Right ventricle myocardium inferior (tissue), 1 donor: Measurements from ENCODE around the gene SPTLC3. TPM values are rescaled to one million over a fixed set of nuclear protein-coding genes. Genes with fewer than 3 reads are reported as not detected.

Experiments used
- ATAC-seq: fragments of 200-7000 bp; cut with Tn5 transposase; one replicate; pipeline ENCODE4 v1.9.1; 2020; ENCODE audit warnings: mild to moderate bottlenecking, moderate library complexity
- DNase-seq: peaks from one replicate; pipeline ENCODE4 v3.0.0; 2021; ENCODE audit errors: missing footprints
- intact Hi-C: fragments of 100-400 bp; cut with DNase I; formaldehyde crosslinking; loops from one replicate; pipeline ENCODE4 v1.11.0; 2022
- long read RNA-seq: library from polyadenylated mRNA; unstranded; transcript quantifications from one replicate; pipeline ENCODE4 v2.0.0, GENCODE V29; 2021
- total RNA-seq: library from RNA; stranded (reverse); fragmentation: NEBNext Ultra II Directional; extraction: Animal tissue kit (Norgen Biotek cat#: 25700); gene quantifications from one replicate; pipeline ENCODE4 v1.2.1, GENCODE V29; 2021
- donor health status: DM: no; HTN: yes; CAD: no; lungs with severe emphysema.

The SPTLC3 gene
- total RNA-seq, result 6.9 TPM
- long read RNA-seq, full-length matches to known transcripts, result 3 of 3 reads
- long read RNA-seq, partial matches to known transcripts, result 0 of 3 reads
- long read RNA-seq, other reads (novel, unspliced or antisense), result 0 of 3 reads

- DNase-seq (no peak), ATAC-seq (peak; percentile 84)
- intact Hi-C loops, result loop anchor here (10.0 kb wide), 1 partner anchor 96 kb away; no protein-coding TSS in a partner anchor
Measured at GRCh38 chr20:13008761-13009681, at the start of gene SPTLC3. Gene SPTLC3 (plus strand): TSS chr20:13008972. CDS start chr20:13009268, 296 bp downstream.

- DNase-seq (no peak), ATAC-seq (no peak)
- intact Hi-C loops, result no loop called here
Measured at GRCh38 chr20:12961725-12962124, 47.0 kb upstream of the SPTLC3 start.

- ATAC-seq (no peak), DNase-seq (no peak)
- intact Hi-C loops, result no loop called here
Measured at GRCh38 chr20:12962895-12963294, 45.9 kb upstream of the SPTLC3 start.

- no peak for DNase-seq
- intact Hi-C loops, result no loop called here
- no peak for ATAC-seq
Measured at GRCh38 chr20:12963416-12963815, 45.4 kb upstream of the SPTLC3 start.

GRCh38 chr20:12965212-12965869 lies 43.4 kb upstream of the SPTLC3 start:
- ATAC-seq (no peak), DNase-seq (no peak)
- intact Hi-C loops, result no loop called here

- DNase-seq (no peak), ATAC-seq (no peak)
- intact Hi-C loops, result no loop called here
Measured at GRCh38 chr20:12965870-12966251, 42.9 kb upstream of the SPTLC3 start.

GRCh38 chr20:12966468-12967085 lies 42.2 kb upstream of the SPTLC3 start:
- ATAC-seq (no peak), DNase-seq (no peak)
- intact Hi-C loops, result no loop called here

GRCh38 chr20:12967932-12968331 lies 40.8 kb upstream of the SPTLC3 start:
- intact Hi-C loops, result no loop called here
- no peak for ATAC-seq
- no peak for DNase-seq

GRCh38 chr20:12968472-12968871 lies 40.3 kb upstream of the SPTLC3 start:
- ATAC-seq, result no peak

GRCh38 chr20:12969071-12969669 lies 39.6 kb upstream of the SPTLC3 start:
- no peak for ATAC-seq
- no peak for DNase-seq
- intact Hi-C loops, result no loop called here

More at GRCh38 chr20:12968472-12968871, 40.3 kb upstream of the SPTLC3 start:
- intact Hi-C loops, result no loop called here
- DNase-seq, result no peak

GRCh38 chr20:12970372-12970821 lies 38.4 kb upstream of the SPTLC3 start:
- DNase-seq, result no peak
- intact Hi-C loops, result loop anchor here (1.0 kb wide), 1 partner anchor 136 kb away; no protein-coding TSS in a partner anchor

GRCh38 chr20:12975833-12976608 lies 32.8 kb upstream of the SPTLC3 start:
- DNase-seq, result no peak
- no peak for ATAC-seq
- intact Hi-C loops, result no loop called here

More at GRCh38 chr20:12970372-12970821, 38.4 kb upstream of the SPTLC3 start:
- ATAC-seq, result no peak

- DNase-seq (no peak), ATAC-seq (no peak)
- intact Hi-C loops, result no loop called here
Measured at GRCh38 chr20:12976720-12977309, 32.0 kb upstream of the SPTLC3 start.

- intact Hi-C loops, result no loop called here
- DNase-seq (no peak), ATAC-seq (no peak)
Measured at GRCh38 chr20:12977328-12978125, 31.2 kb upstream of the SPTLC3 start.

GRCh38 chr20:12978126-12978394 lies 30.7 kb upstream of the SPTLC3 start:
- intact Hi-C loops, result no loop called here
- DNase-seq (no peak), ATAC-seq (no peak)

- DNase-seq (no peak), ATAC-seq (no peak)
- intact Hi-C loops, result no loop called here
Measured at GRCh38 chr20:12978613-12979495, 29.9 kb upstream of the SPTLC3 start.
